Ishikawa (cell line): ENCODE measurements around the gene PTP4A2.

Experiments
- EGR1 ChIP-seq: IDR thresholded peaks from 2 replicates; pipeline ENCODE4 v1.6.1; 2012
- RAD21 ChIP-seq: IDR thresholded peaks from 2 replicates; pipeline ENCODE4 v1.6.1; 2012; ENCODE audit warnings: low read depth
- ZBTB7A ChIP-seq: IDR thresholded peaks from 2 replicates; pipeline ENCODE4 v1.6.1; 2012; ENCODE audit warnings: low read depth

DNA sequence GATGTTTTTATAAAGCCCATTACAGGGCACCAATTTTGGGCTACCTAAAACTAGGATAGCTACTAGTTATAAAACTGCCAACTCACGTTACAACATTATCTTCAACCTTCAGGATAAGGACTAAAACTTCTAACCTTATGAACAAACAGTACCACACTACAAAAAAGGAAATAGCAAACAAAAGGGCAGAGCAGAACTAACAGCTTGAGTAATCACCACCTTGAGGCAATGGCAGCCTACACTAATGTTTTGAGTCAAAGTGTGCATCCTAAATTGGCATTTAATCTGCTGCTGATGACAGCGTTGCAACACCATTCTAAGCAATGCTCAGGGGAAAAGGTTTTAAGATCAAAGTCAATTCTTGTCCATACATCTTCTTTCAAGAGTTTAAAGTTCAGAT lies 27.2 kb downstream of the PTP4A2 start:
- TF ChIP-seq ZBTB7A (no peak), RAD21 (no peak), EGR1 (no peak)
